Activated naive CD8-positive, alpha-beta T cell treated with anti-CD3 and anti-CD28 coated beads, Interleukin-2, amount 10 ng/mL, durations not matched to agents 7 days and 5 days (primary cell): ENCODE data around the gene NOP14. TPM values are rescaled to one million over a fixed set of nuclear protein-coding genes. Genes with fewer than 3 reads are reported as not detected.
"Not testable (repeated sequence)": the region's sequence is repeated elsewhere in the genome, so short reads cannot be mapped to it uniquely, and the experiment has no call there.

ENCODE experiments used
- ATAC-seq: fragments of 150-1000 bp; cut with Tn5 transposase; one replicate; pipeline ENCODE4 v1.10.0; 2021; ENCODE audit warnings: low read depth, moderate library complexity
- POLR2A ChIA-PET: fragments of 350-600 bp; sonication (Branson Sonifier 250); formaldehyde crosslinking; loops from one replicate; lab custom pipeline; 2021; ENCODE audit warnings: antibody characterized with exemption; lab: Charles Lee
- DNase-seq: peaks from one replicate; pipeline ENCODE4 v3.0.0; 2021
- H3K27ac Mint-ChIP-seq: one replicate; pipeline ENCODE4 v1.8.0; 2022; ENCODE audit warnings: mild to moderate bottlenecking, mixed read lengths
- H3K27me3 Mint-ChIP-seq: one replicate; pipeline ENCODE4 v1.8.0; 2022; ENCODE audit warnings: mild to moderate bottlenecking, moderate library complexity, mixed read lengths
- H3K36me3 Mint-ChIP-seq: one replicate; pipeline ENCODE4 v1.8.0; 2021; ENCODE audit warnings: mild to moderate bottlenecking, mixed read lengths
- H3K4me1 Mint-ChIP-seq: one replicate; pipeline ENCODE4 v1.8.0; 2021; ENCODE audit warnings: mixed read lengths
- H3K4me3 Mint-ChIP-seq: one replicate; pipeline ENCODE4 v1.8.0; 2022; ENCODE audit warnings: mild to moderate bottlenecking, moderate library complexity, mixed read lengths
- H3K9me3 Mint-ChIP-seq: one replicate; pipeline ENCODE4 v1.8.0; 2021; ENCODE audit warnings: mixed read lengths
- total RNA-seq, 2 experiments: library from RNA; stranded (reverse); gene quantifications; one replicate each; pipeline ENCODE4 v1.2.3, GENCODE V29; 2021

The NOP14 gene
- total RNA-seq, 2 experiments from 2014 or later: 36.8 to 40.3 TPM

DNA sequence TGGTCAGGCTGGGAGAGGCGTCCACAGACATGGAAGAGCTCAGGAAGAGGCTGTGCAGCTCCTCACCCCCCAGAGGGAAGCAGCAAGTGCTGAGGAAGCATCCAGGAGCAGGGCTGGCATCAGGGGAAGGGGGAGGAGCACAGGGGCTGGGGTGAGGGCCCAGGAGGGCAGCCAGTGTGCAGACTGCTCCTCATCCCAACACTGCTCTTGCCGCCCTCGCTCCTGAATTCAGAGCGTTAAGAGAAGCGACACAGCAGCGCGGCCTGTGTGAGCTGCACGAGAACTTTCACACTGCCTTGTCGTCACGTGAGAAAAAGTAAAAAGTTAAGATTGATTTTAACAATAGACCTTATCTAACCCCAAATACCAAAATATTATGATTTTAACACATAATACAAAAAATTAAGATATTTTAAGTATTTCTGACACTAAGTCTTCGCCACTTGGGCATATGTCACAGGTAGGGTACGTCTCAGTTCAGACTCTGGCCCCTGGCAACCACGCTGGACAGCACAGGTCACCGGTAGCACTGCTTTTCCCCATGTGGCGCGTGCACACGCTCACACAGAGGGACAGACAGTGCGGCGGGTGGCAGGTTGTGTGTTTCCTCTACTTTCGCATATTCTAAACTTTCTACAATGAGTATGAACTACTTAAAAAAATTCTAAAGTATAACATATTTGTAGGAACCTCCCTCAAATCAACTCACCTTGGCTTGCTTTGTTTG is 19.7 kb downstream of the NOP14 start:
- H3K9me3 Mint-ChIP-seq: no peaks in the 10 kb centered on the region
- ATAC-seq: no peak
- POLR2A ChIA-PET: interaction anchor here (0.5 to 3.0 kb wide), 3 partner anchors 8 to 371 kb away, joined by 4 to 12 read pairs (median 6); no protein-coding TSS in a partner anchor

DNA sequence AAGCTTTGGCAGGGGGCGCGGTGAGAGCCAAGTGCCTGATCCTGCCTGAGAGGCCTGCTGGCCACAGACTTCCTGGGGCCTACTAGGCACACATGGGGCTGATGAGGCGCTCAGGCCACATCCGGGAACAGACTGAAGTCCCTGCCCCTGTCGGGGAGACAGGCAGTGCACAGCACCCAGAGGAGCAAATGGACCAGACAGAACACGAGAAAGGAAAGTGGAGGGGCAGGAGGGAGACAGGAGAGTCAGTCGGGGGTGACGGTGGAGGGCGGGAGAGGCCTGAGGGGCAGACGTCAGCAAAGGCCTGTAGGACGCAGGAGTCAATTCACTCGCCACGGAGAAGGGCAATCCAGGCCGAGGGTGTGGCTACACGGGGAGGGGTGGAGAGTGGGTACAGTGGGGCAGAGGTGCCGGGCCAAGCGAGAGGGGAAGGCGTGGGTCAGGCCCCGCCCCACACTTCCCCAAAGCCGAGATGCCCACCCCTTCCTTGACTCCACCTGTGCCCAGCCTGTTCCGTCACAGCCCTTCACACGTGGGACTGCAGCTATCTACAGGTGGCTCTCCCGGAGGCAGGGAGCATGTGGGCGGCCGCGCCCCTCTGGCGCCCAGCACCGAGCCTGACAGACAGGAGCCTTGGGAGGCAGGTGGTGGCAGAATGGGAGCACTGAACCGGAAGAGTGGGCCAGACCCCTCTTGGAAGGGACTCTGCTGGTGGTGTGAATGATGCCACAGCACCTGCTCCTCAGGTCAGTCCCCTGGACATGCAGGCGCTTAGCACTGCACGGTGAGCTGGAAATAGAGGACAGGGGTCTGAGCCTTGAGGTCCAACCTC is 20.5 kb downstream of the NOP14 start:
- Mint-ChIP-seq H3K36me3 (peaks cover 35% of the 10 kb centered on the region), H3K27me3 (no peaks in the 10 kb centered on the region), H3K4me1 (peaks cover 16% of the 10 kb centered on the region), H3K9me3 (no peaks in the 10 kb centered on the region), H3K4me3 (no peak overlapping the region), H3K27ac (peak overlapping the region; percentile 55)
- peak; percentile 31 for ATAC-seq
- POLR2A ChIA-PET: interaction anchor here (0.5 to 3.0 kb wide), 3 partner anchors 7 to 370 kb away, joined by 4 to 12 read pairs (median 6); no protein-coding TSS in a partner anchor
- peak; percentile 30 for DNase-seq

More for the DNA sequence above, 19.7 kb downstream of the NOP14 start:
- H3K27me3 Mint-ChIP-seq: no peaks in the 10 kb centered on the region
- H3K4me3 Mint-ChIP-seq: no peak overlapping the region
- H3K27ac Mint-ChIP-seq: no peak overlapping the region
- peaks cover 16% of the 10 kb centered on the region for H3K4me1 Mint-ChIP-seq
- H3K36me3 Mint-ChIP-seq: peaks cover 34% of the 10 kb centered on the region
- DNase-seq: peak; percentile 24

DNA sequence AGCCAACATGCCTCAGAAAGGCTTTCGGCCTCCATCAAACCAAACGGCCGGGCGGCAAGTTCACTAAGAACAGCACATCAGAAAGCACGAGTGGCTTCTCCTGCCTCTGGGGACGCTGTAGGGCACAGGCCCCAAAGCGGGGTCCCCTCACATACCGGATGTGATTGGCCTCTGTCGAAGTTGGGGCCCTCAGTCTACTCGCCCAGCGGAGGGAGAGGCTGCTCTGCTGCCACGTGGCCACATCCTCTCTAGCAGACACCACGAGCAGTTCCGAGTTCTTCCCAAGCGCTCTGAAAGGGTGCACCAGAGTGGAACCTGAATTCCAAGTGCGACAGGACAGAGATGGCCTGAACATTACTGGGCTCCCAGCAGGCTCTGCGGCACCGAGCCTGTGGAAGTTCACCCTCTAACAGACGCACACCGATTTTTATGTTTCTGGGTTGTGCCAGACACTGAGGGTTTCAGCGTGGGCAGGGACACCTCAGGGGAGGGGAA is 21.1 kb downstream of the NOP14 start:
- Mint-ChIP-seq H3K27ac (peak overlapping the region; percentile 55), H3K9me3 (no peaks in the 10 kb centered on the region), H3K27me3 (no peaks in the 10 kb centered on the region), H3K4me1 (peaks cover 18% of the 10 kb centered on the region), H3K36me3 (peaks cover 33% of the 10 kb centered on the region), H3K4me3 (no peak overlapping the region)
- POLR2A ChIA-PET: no interaction called here
- DNase-seq: no peak
- ATAC-seq: no peak

DNA sequence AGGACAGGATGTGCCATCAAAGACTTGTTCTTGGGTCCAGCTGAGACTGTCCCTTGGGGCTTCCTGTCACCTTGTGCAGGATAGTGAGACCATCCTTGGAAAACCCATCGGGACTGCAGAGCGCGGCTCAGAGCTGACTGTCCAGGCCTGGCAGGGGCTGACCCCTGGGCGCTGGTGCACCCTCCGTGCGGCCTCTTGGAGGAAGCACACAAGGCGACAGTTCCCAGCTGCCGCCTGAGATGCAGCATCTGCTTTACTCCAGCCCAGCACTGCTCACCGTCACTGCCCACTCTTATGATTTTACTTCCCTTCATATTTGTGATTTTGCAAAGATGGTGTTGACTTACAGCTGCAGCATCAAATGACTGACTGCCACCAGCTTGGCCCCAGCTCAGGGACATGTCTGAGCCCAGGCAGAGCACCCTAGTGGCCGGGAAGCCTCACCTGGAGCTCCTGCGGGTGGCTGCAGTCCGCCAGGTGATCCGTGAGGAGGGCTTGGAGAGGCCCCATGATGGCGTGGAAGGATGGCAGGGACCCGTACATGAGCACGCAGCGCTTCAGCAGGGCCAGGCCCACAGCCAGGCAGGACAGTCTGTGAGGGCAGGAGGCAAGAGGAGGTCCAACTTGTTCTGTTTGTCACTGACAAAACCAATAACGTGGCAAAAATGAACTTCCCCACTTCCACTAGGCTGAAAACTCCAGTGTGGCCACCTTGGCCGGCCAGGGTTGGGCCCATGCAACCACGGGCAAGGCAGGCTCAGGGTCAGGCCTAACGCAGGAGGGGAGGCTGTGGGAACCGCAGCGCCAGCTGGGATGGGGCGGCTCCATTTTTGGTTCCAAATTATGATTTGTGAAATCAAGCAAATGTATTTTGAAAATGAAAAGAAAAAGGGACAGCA is 21.8 kb downstream of the NOP14 start:
- Mint-ChIP-seq H3K4me3 (no peak overlapping the region), H3K9me3 (no peaks in the 10 kb centered on the region), H3K36me3 (peaks cover 29% of the 10 kb centered on the region), H3K27ac (no peak overlapping the region), H3K27me3 (no peaks in the 10 kb centered on the region), H3K4me1 (peaks cover 25% of the 10 kb centered on the region)
- DNase-seq (peak; percentile 27), ATAC-seq (no peak)
- POLR2A ChIA-PET: no interaction called here

DNA sequence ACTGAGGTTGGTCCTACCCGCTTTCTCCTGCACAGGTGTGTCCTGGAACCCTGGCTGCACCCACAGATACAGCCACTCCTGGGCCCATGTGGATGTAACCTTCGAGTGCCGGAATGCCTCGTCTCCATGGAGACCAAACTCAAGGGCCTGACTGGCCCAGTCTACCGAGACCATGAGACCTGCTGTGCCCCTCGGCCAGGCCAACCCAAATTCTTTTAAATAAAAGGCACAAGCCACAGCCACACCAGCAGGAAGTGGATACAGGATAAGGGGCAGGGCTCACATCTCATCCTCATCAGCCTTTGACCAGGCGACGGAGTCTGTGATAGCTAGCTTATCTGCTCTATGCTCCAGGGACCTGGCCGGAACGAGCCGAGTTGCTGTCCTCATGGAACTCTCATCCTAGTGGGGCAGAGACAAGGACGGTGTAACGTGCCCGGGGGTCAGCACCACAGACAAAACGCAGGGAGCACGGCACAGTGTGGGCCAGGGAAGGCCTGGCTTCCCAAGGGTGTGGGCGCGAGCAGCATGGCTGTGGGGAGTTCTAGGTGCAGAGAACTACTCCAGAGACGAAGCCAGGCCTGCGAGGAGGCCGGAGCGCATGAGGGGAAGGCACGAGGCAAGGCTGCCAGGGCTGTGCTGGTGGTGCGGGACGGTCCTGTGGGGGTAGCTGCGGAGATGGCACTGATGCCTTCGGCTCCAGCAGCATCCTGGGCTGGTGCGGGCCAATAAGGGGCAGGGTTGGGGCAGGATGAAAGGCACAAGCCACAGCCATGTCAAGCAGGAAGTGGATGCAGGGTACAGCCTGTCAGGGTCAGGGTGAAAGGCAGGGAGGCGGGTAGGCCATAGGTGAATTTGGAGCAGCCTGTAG is 22.7 kb downstream of the NOP14 start:
- Mint-ChIP-seq H3K27me3 (no peaks in the 10 kb centered on the region), H3K27ac (peak overlapping the region; percentile 11), H3K36me3 (peaks cover 25% of the 10 kb centered on the region), H3K4me3 (no peak overlapping the region), H3K9me3 (no peaks in the 10 kb centered on the region), H3K4me1 (peaks cover 33% of the 10 kb centered on the region)
- ATAC-seq (no peak), DNase-seq (peak; percentile 22)
- POLR2A ChIA-PET: no interaction called here

DNA sequence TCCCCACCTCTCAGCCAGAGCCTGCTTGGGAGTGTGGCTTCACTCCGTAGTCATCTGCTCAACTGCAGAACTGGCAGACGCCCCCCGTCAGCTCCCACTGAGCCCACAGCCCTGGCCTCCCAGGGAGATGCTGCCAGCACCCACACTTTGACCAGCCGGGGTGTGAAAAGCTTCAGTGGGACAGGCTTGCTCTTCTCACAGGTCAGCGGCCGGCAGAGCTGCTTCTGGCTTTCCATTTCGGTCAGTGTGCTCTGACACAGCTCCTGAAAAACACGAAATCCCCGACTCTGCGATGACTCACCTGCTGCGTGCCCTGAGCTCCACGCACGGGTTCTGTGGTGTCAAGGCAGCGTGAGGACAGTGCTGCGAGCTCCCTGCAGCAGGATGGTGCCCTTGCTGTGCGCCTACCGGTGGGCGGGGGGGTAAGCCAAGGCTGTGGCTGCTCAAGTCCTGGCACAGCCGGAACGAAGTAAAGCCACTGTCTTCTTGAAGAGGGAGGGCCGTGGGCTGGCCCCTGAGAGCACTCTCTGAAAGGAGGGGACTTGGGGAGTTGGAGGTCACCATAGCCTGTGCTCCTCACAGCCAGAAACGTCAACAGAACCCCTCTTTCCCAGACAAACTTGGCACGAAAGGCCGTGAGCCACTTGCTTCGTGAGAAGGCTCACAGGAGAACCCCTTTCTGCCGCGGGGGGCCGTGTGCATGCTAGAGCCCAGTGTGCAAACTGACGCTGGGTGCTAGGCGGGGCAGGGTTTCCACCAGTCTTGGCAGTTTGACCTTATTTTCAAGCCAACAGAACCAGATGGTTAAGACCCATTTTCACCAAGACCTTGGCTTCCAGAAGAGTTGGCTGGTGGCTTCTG is 23.6 kb downstream of the NOP14 start:
- Mint-ChIP-seq H3K9me3 (no peaks in the 10 kb centered on the region), H3K4me3 (no peak overlapping the region), H3K27me3 (no peaks in the 10 kb centered on the region), H3K4me1 (peaks cover 33% of the 10 kb centered on the region), H3K36me3 (peaks cover 21% of the 10 kb centered on the region), H3K27ac (peak overlapping the region; percentile 24)
- peak; percentile 23 for DNase-seq
- POLR2A ChIA-PET: no interaction called here
- no peak for ATAC-seq

DNA sequence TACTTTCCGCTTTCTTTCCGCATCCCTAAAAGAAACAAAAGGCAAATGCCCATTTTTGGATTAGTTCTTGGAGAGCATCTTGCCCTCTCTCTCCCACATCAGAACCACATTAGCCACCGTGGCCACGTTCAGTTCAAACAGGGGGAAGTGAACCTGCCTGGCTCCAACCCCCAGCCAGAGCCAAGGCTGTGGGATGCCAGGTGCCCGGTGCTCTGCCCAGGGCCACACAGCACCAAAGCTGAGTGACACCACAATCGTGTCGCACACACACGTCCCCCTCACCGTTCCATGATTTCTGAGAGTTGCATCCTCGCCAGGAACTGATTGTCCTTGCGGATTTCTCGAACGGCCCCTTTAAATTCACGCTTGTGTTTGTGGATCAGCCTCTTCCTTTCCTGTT is 24.3 kb downstream of the NOP14 start:
- POLR2A ChIA-PET: no interaction called here
- Mint-ChIP-seq H3K4me1 (peaks cover 29% of the 10 kb centered on the region), H3K27ac (peak overlapping the region; percentile 58), H3K36me3 (peaks cover 17% of the 10 kb centered on the region), H3K27me3 (no peaks in the 10 kb centered on the region), H3K9me3 (no peaks in the 10 kb centered on the region), H3K4me3 (no peak overlapping the region)
- DNase-seq: no peak
- ATAC-seq: no peak

DNA sequence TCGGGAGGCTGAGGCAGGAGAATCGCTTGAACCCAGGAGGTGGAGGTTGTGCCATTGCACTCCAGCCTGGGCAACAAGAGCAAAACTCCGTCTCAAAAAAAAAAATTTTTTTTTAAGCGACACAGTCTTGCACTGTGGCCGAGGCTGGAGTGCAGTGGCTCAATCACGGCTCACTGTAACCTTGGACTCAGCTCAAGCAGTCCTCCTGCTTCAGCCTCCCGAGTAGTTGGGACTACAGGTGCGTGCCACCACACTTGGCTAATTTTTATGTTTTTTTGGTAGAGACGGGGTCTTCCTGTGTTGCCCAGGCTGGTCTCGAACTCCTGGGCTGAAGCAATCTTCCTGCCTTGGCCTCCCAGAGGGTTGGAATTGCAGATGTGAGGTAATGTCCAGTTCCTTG is 24.8 kb downstream of the NOP14 start:
- H3K4me3 Mint-ChIP-seq, H3K27me3 Mint-ChIP-seq, DNase-seq, H3K9me3 Mint-ChIP-seq, H3K27ac Mint-ChIP-seq, POLR2A ChIA-PET, ATAC-seq: not testable (repeated sequence)
- peaks cover 30% of the 10 kb centered on the region for H3K4me1 Mint-ChIP-seq
- peaks cover 17% of the 10 kb centered on the region for H3K36me3 Mint-ChIP-seq

DNA sequence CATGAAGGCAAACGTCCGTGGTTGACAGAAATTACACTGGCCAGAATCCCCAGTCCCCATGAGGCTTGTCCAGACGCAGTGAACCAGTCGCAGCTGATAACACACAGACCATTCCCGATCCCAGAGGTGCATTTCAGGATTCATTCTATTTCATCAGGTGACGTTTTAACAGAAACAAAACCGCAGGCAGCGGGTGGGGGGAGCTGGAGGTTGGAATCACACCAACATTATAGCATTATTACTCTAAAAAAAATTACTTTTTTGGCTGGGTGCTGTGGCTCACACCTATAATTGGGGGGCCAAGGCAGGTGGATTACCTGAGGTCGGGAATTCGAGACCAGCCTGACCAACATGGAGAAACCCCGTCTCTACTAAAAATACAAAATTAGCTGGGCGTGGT is 25.2 kb downstream of the NOP14 start:
- Mint-ChIP-seq H3K36me3 (peaks cover 20% of the 10 kb centered on the region), H3K27me3 (no peaks in the 10 kb centered on the region), H3K9me3 (no peaks in the 10 kb centered on the region), H3K4me1 (peaks cover 34% of the 10 kb centered on the region), H3K4me3 (no peak overlapping the region), H3K27ac (no peak overlapping the region)
- POLR2A ChIA-PET: no interaction called here
- ATAC-seq (no peak), DNase-seq (peak; percentile 10)

DNA sequence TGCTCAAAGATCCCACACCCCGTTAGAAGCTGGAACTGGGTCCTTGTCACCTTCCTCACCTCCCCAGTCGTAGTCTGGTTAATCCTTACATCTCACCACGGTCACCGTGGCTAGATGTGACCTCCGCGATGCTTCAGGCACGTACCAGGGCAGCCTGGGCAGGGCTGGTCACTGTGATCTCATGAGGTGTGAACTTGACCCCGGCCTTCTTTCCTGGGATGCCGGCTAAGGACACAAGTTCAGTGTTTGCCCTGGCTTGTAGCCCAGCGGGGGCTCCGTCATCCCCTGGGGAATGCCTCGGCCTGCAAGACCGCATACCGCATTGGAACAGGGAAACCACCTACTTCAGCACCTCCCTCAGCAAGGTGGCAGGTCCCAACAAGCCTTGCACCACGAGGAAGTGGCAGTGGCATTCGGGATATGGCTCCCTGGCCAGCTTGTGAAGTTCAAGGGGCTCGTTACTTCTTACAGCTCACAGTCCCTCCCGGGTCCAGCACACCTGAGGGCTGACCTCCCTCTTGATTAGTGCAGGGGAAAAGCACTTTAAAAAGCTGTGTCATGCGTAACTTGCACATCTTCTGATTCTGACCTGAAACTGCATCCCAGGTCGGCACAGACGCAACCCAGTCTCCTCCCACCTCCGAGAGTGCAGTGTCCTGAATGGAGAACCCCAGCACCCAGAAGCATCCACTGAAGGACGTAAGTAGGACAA is 25.9 kb downstream of the NOP14 start:
- Mint-ChIP-seq H3K27ac (peak overlapping the region; percentile 59), H3K9me3 (no peaks in the 10 kb centered on the region), H3K4me1 (peaks cover 32% of the 10 kb centered on the region), H3K36me3 (peaks cover 19% of the 10 kb centered on the region), H3K27me3 (no peaks in the 10 kb centered on the region), H3K4me3 (no peak overlapping the region)
- DNase-seq: peak; percentile 22
- POLR2A ChIA-PET: no interaction called here
- ATAC-seq: no peak

DNA sequence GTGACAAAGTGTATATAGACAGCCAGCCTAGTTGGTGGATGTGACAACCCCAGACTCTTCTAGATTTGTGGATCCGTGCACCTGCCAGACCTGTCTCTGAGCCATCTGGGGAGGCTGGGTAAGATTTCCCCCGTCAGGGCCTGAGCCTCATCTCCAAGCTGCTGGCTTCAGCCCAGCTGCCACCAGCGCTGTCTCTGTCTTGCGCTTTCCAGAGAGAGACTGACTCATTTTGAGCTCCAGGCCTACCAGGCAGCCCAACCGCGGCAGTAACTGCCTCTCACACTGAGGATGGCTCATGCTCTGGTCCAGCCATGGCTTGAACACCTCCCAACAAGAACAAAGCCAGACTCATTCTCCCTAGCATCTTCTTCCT is 26.4 kb downstream of the NOP14 start:
- DNase-seq (no peak), ATAC-seq (no peak)
- POLR2A ChIA-PET: interaction anchor here (1.3 to 2.3 kb wide), 3 partner anchors 14 to 176 kb away, joined by 3 to 12 read pairs (median 6); no protein-coding TSS in a partner anchor
- peaks cover 16% of the 10 kb centered on the region for H3K36me3 Mint-ChIP-seq
- H3K4me3 Mint-ChIP-seq: peak overlapping the region; percentile 87
- peaks cover 35% of the 10 kb centered on the region for H3K4me1 Mint-ChIP-seq
- H3K27me3 Mint-ChIP-seq: no peaks in the 10 kb centered on the region
- H3K9me3 Mint-ChIP-seq: no peaks in the 10 kb centered on the region
- peak overlapping the region; percentile 62 for H3K27ac Mint-ChIP-seq
